SJCRH30 (cell line): ENCODE measurements around the gene EGFR. TPM values are rescaled to one million over a fixed set of nuclear protein-coding genes. Genes with fewer than 3 reads are reported as not detected.
A peak's percentile ranks its signal among the peaks of the same experiment; 100 is the strongest.
"Not testable (repeated sequence)": the region's sequence is repeated elsewhere in the genome, so short reads cannot be mapped to it uniquely, and the experiment has no call there.

Experiments used
- DNase-seq, 2 experiments: peaks; one replicate each; pipeline ENCODE4 v3.0.0-alpha.2; 2015 to 2020
- H3K27ac ChIP-seq: fragments of 250-450 bp; sonication (Bioruptor Pico); 2 replicates; pipeline ENCODE4 v1.5.1; 2020; ENCODE audit warnings: mild to moderate bottlenecking, moderate library complexity
- H3K27me3 ChIP-seq: fragments of 250-450 bp; sonication (Bioruptor Pico); 2 replicates; pipeline ENCODE4 v1.5.1; 2020; ENCODE audit warnings: mild to moderate bottlenecking, moderate library complexity
- H3K36me3 ChIP-seq: fragments of 250-450 bp; sonication (Bioruptor Pico); 2 replicates; pipeline ENCODE4 v1.5.1; 2020; ENCODE audit warnings: mild to moderate bottlenecking, moderate library complexity
- H3K4me1 ChIP-seq: fragments of 250-450 bp; sonication (Bioruptor Pico); 2 replicates; pipeline ENCODE4 v1.5.1; 2020; ENCODE audit warnings: mild to moderate bottlenecking, moderate library complexity
- H3K4me3 ChIP-seq: fragments of 250-450 bp; sonication (Bioruptor Pico); 2 replicates; pipeline ENCODE4 v1.5.1; 2020; ENCODE audit warnings: mild to moderate bottlenecking, moderate library complexity
- H3K9me3 ChIP-seq: fragments of 250-450 bp; sonication (Bioruptor Pico); replicated peaks from 2 replicates; pipeline ENCODE4 v1.5.1; 2020; ENCODE audit warnings: mild to moderate bottlenecking, moderate library complexity
- total RNA-seq: library from RNA; depleted of rRNA; stranded (reverse); fragments of >200 nt; shearing (Covaris generic); gene quantifications from 2 replicates; pipeline ENCODE4 v1.2.3, GENCODE V29; 2014

The EGFR gene
- total RNA-seq, 1 experiment from 2014 or later = 8.3 TPM

- no peaks in the 10 kb centered on the region for H3K9me3 ChIP-seq
- no peak overlapping the region for H3K27ac ChIP-seq
- no peaks in the 10 kb centered on the region for H3K36me3 ChIP-seq
- no peaks in the 10 kb centered on the region for H3K27me3 ChIP-seq
- H3K4me1 ChIP-seq = peaks cover 15% of the 10 kb centered on the region
- no peak for DNase-seq
- no peak overlapping the region for H3K4me3 ChIP-seq
Observed at GRCh38 chr7:55158541-55159382, 139.9 kb downstream of the EGFR start.

DNA sequence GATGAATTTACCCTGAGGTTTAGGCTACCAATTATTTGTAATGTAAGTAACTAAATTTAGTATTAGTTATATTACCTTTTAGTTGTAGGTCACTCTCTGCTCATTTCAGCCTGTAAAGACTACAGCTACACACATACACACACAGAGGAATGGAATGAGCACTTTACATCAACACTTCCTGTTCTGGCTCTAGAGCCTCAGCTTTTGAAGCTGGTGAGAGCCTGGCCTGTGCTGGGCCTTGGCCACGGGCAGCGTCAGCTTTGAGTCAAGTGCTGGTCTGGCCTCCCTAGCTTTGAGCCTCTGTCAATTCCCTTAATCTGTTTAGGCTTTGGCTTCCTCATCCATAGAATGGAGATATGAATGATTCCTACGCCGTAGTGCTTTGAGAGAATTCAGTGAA is 141.7 kb downstream of the EGFR start:
- Histone ChIP-seq H3K27ac (no peak overlapping the region), H3K27me3 (no peaks in the 10 kb centered on the region), H3K4me3 (no peak overlapping the region), H3K36me3 (0 out of 2 replicates have a peak, but pooled peaks cover 4% of the 10 kb centered on the region), H3K9me3 (no peaks in the 10 kb centered on the region), H3K4me1 (peaks cover 15% of the 10 kb centered on the region)
- no peak for DNase-seq

DNA sequence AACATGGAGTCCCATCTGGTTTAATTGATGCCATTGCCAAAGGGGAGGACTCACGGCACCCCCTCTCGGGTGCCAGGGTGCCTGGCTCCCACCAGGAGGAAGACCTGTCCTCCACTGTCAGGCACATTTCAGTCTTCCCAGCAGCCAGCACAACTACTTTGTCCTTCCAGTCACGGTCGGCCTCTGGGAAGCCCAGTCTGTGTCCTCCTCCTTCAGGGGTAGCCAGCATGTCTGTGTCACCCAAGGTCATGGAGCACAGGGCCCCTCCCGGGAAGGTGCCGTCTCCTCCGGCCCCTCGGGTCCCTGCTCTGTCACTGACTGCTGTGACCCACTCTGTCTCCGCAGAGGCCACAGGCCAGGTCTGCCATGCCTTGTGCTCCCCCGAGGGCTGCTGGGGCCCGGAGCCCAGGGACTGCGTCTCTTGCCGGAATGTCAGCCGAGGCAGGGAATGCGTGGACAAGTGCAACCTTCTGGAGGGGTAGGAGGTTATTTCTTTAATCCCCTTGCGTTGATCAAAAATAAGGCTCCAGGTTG is 142.4 kb downstream of the EGFR start:
- no peak for DNase-seq
- no peak overlapping the region for H3K4me3 ChIP-seq
- H3K27me3 ChIP-seq = no peaks in the 10 kb centered on the region
- no peaks in the 10 kb centered on the region for H3K9me3 ChIP-seq
- no peak overlapping the region for H3K27ac ChIP-seq
- peaks cover 12% of the 10 kb centered on the region for H3K4me1 ChIP-seq
- H3K36me3 ChIP-seq = peaks cover 6% of the 10 kb centered on the region; the same call in 1 of the 2 replicates

GRCh38 chr7:55162476-55162875 is 143.7 kb downstream of the EGFR start:
- H3K4me3 ChIP-seq = no peak overlapping the region
- H3K27me3 ChIP-seq = no peaks in the 10 kb centered on the region
- H3K9me3 ChIP-seq = no peaks in the 10 kb centered on the region
- peaks cover 7% of the 10 kb centered on the region; the same call in 1 of the 2 replicates for H3K36me3 ChIP-seq
- peaks cover 6% of the 10 kb centered on the region for H3K4me1 ChIP-seq
- H3K27ac ChIP-seq = no peak overlapping the region
- no peak for DNase-seq

- Histone ChIP-seq H3K4me3 (no peak overlapping the region), H3K27ac (no peak overlapping the region), H3K27me3 (no peaks in the 10 kb centered on the region), H3K4me1 (no peaks in the 10 kb centered on the region; the same call in 1 of the 2 replicates), H3K36me3 (peaks cover 7% of the 10 kb centered on the region; the same call in 1 of the 2 replicates), H3K9me3 (no peaks in the 10 kb centered on the region)
- DNase-seq = no peak
Observed at GRCh38 chr7:55163733-55164132, 144.9 kb downstream of the EGFR start.

DNA sequence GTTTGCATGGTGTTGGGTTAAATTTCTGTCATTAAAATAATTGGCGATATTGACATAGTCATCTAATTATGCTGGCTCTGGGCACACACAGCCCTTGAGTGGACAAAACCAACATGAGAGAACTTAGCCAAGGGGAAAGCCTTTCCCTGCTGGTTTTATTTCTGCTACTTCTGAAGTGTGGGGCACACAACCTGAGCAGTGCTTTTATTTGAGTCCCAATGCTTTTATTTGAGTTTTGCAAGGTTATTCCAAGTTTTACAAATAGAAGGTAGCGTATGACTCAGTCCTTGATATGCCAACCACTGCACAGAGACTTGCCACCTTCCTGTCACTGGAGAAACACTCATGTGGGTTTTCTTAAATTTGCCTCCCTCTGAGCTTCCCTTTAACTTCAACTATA is 145.7 kb downstream of the EGFR start:
- DNase-seq = no peak
- Histone ChIP-seq H3K4me1 (no peaks in the 10 kb centered on the region; the same call in 1 of the 2 replicates), H3K27ac (no peak overlapping the region), H3K4me3 (no peak overlapping the region), H3K27me3 (no peaks in the 10 kb centered on the region), H3K36me3 (peaks cover 7% of the 10 kb centered on the region; the same call in 1 of the 2 replicates), H3K9me3 (no peaks in the 10 kb centered on the region)

DNA sequence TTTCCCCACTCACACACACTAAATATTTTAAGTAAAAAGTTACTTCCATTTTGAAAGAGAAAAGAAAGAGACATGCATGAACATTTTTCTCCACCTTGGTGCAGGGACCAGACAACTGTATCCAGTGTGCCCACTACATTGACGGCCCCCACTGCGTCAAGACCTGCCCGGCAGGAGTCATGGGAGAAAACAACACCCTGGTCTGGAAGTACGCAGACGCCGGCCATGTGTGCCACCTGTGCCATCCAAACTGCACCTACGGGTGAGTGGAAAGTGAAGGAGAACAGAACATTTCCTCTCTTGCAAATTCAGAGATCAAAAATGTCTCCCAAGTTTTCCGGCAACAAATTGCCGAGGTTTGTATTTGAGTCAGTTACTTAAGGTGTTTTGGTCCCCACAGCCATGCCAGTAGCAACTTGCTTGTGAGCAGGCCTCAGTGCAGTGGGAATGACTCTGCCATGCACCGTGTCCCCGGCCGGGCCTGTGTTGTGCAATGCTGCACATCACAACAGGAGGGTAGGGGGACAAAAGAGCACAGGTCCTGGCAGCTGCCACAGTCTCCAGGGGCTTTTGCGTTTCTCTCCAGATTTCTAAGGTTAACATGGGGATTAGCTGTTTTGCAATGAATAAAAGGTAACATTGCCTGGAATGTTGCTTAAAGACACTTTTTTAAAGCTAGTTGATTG is 146.5 kb downstream of the EGFR start:
- Histone ChIP-seq H3K4me3 (no peak overlapping the region), H3K9me3 (no peaks in the 10 kb centered on the region), H3K27me3 (no peaks in the 10 kb centered on the region), H3K36me3 (peaks cover 7% of the 10 kb centered on the region; the same call in 1 of the 2 replicates), H3K4me1 (no peaks in the 10 kb centered on the region; the same call in 1 of the 2 replicates), H3K27ac (no peak overlapping the region)
- no peak for DNase-seq

- not testable (repeated sequence) for H3K27me3 ChIP-seq, DNase-seq, H3K9me3 ChIP-seq, H3K27ac ChIP-seq, H3K4me3 ChIP-seq, H3K36me3 ChIP-seq
- peaks cover 12% of the 10 kb centered on the region for H3K4me1 ChIP-seq
Observed at GRCh38 chr7:55167296-55167695, 148.5 kb downstream of the EGFR start.

- no peaks in the 10 kb centered on the region for H3K27me3 ChIP-seq
- DNase-seq = no peak
- H3K4me3 ChIP-seq = no peak overlapping the region
- peaks cover 19% of the 10 kb centered on the region for H3K4me1 ChIP-seq
- no peak overlapping the region for H3K27ac ChIP-seq
- no peaks in the 10 kb centered on the region for H3K9me3 ChIP-seq
- peaks cover 3% of the 10 kb centered on the region; the same call in 1 of the 2 replicates for H3K36me3 ChIP-seq
Observed at GRCh38 chr7:55170335-55171069, 151.7 kb downstream of the EGFR start.

DNA sequence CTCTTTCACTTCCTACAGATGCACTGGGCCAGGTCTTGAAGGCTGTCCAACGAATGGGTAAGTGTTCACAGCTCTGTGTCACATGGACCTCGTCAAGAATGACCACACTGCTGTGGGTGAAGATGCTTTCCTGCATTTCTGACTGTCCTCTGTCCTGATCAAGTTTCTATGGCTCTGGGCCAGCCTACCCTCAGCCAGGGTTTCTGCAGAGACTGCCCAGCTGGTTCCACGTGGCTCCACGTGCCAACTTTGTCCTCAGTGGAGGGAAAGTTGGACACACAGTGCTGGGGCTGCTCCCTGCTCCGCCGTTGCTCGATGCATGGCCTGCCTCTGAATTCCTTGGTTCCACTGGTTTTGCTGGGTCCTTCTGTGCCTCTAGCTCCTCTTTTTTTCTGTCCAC is 152.3 kb downstream of the EGFR start:
- H3K4me1 ChIP-seq = peaks cover 19% of the 10 kb centered on the region
- DNase-seq = no peak
- no peaks in the 10 kb centered on the region for H3K27me3 ChIP-seq
- H3K4me3 ChIP-seq = no peak overlapping the region
- H3K9me3 ChIP-seq = no peaks in the 10 kb centered on the region
- H3K36me3 ChIP-seq = peaks cover under 1% of the 10 kb centered on the region; the same call in 1 of the 2 replicates
- H3K27ac ChIP-seq = peak overlapping the region; percentile 65

GRCh38 chr7:55172161-55172560 is 153.3 kb downstream of the EGFR start:
- peak; percentile 62 to 80 for DNase-seq
- peaks cover 25% of the 10 kb centered on the region for H3K4me1 ChIP-seq
- H3K36me3 ChIP-seq = no peaks in the 10 kb centered on the region
- peak overlapping the region; percentile 65 for H3K27ac ChIP-seq
- no peaks in the 10 kb centered on the region for H3K27me3 ChIP-seq
- no peaks in the 10 kb centered on the region for H3K9me3 ChIP-seq
- no peak overlapping the region for H3K4me3 ChIP-seq

DNA sequence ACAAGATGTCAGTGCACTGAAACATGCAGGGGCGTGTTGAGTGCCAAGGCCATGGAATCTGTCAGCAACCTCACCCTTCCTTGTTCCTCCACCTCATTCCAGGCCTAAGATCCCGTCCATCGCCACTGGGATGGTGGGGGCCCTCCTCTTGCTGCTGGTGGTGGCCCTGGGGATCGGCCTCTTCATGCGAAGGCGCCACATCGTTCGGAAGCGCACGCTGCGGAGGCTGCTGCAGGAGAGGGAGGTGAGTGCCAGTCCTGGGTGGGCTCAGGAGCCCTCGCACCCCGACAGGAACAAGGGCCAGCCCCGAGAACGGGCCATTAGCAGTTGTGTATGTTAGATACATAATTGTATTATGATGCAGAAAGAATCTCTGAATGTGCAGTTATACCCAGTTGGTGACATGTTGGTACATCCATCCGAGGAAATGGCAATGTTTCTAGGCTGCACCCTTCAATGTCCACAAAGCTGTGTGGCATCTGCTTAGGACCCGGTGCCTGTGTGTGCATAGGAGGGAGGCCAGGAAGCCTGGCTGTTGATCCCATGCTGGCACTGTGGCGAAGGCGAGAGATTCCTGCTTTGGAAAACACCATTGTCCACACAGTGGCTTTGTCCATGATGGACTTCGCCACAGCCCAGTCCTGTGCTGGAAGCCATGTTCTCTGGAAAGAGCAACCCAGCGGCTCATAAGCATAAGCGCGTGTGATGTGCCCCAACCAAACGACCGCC is 154.2 kb downstream of the EGFR start:
- H3K9me3 ChIP-seq = no peaks in the 10 kb centered on the region
- no peaks in the 10 kb centered on the region for H3K36me3 ChIP-seq
- H3K4me1 ChIP-seq = peaks cover 31% of the 10 kb centered on the region
- H3K27ac ChIP-seq = peak overlapping the region; percentile 65
- no peak for DNase-seq
- no peaks in the 10 kb centered on the region for H3K27me3 ChIP-seq
- no peak overlapping the region for H3K4me3 ChIP-seq

DNA sequence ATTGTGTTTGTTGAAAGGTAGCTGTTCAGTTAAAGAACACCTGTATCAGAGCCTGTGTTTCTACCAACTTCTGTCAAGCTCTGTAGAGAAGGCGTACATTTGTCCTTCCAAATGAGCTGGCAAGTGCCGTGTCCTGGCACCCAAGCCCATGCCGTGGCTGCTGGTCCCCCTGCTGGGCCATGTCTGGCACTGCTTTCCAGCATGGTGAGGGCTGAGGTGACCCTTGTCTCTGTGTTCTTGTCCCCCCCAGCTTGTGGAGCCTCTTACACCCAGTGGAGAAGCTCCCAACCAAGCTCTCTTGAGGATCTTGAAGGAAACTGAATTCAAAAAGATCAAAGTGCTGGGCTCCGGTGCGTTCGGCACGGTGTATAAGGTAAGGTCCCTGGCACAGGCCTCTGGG is 154.9 kb downstream of the EGFR start:
- no peak for DNase-seq
- Histone ChIP-seq H3K27ac (no peak overlapping the region), H3K4me3 (no peak overlapping the region), H3K27me3 (no peaks in the 10 kb centered on the region), H3K4me1 (peaks cover 38% of the 10 kb centered on the region), H3K36me3 (no peaks in the 10 kb centered on the region), H3K9me3 (no peaks in the 10 kb centered on the region)

DNA sequence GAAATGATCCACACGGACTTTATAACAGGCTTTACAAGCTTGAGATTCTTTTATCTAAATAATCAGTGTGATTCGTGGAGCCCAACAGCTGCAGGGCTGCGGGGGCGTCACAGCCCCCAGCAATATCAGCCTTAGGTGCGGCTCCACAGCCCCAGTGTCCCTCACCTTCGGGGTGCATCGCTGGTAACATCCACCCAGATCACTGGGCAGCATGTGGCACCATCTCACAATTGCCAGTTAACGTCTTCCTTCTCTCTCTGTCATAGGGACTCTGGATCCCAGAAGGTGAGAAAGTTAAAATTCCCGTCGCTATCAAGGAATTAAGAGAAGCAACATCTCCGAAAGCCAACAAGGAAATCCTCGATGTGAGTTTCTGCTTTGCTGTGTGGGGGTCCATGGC is 155.6 kb downstream of the EGFR start:
- H3K4me3 ChIP-seq = no peak overlapping the region
- no peaks in the 10 kb centered on the region for H3K9me3 ChIP-seq
- peaks cover 40% of the 10 kb centered on the region for H3K4me1 ChIP-seq
- no peak for DNase-seq
- H3K27me3 ChIP-seq = no peaks in the 10 kb centered on the region
- no peaks in the 10 kb centered on the region for H3K36me3 ChIP-seq
- no peak overlapping the region for H3K27ac ChIP-seq
